SU-DHL-6 (cell line): ENCODE results near the gene INPPL1.

Experiments
- H2AFZ ChIP-seq: fragments of 200-600 bp; sonication (generic); 2 replicates; pipeline ENCODE4 v1.6.1; 2014; ENCODE audit warnings: low read depth, mild to moderate bottlenecking, moderate library complexity, mixed read lengths, antibody characterized with exemption, low read length; ENCODE audit not compliant: severe bottlenecking
- H3F3A ChIP-seq: fragments of 200-600 bp; shearing (Covaris generic); 2 replicates; pipeline ENCODE4 v1.6.0; 2016; ENCODE audit warnings: antibody characterized with exemption, mild to moderate bottlenecking; ENCODE audit not compliant: insufficient read depth
- H3K27ac ChIP-seq: fragments of 200-600 bp; sonication (generic); 2 replicates; pipeline ENCODE4 v1.5.1; 2016; ENCODE audit warnings: low read depth, mild to moderate bottlenecking, low read length, moderate library complexity, mixed read lengths
- H3K27me3 ChIP-seq: fragments of 200-600 bp; sonication (generic), shearing (Covaris generic); 2 replicates; pipeline ENCODE4 v1.6.0; 2014; ENCODE audit warnings: mild to moderate bottlenecking, low read length
- H3K36me3 ChIP-seq: fragments of 200-600 bp; sonication (generic); 2 replicates; pipeline ENCODE4 v1.6.1; 2014; ENCODE audit warnings: mild to moderate bottlenecking, low read length, mixed read lengths
- H3K4me2 ChIP-seq: fragments of 300-600, 200-600 bp; shearing (Covaris generic), sonication (generic); 2 replicates; pipeline ENCODE4 v1.6.0; 2014; ENCODE audit warnings: low read length, low read depth, mild to moderate bottlenecking; ENCODE audit not compliant: poor library complexity, severe bottlenecking
- H3K4me3 ChIP-seq: fragments of 200-600 bp; sonication (generic); 2 replicates; pipeline ENCODE4 v1.5.1; 2014; ENCODE audit warnings: antibody characterized with exemption, low read length, mild to moderate bottlenecking, mixed read lengths; ENCODE audit not compliant: insufficient read depth, poor library complexity, severe bottlenecking
- H3K79me2 ChIP-seq: fragments of 200-600 bp; sonication (generic); 2 replicates; pipeline ENCODE4 v1.6.1; 2014; ENCODE audit warnings: mild to moderate bottlenecking, low read length, moderate library complexity; ENCODE audit not compliant: insufficient read depth
- H3K9ac ChIP-seq: fragments of 200-600 bp; sonication (generic); 2 replicates; pipeline ENCODE4 v1.7.0; 2014; ENCODE audit warnings: mild to moderate bottlenecking, low read length
- H3K9me2 ChIP-seq: fragments of 200-600 bp; sonication (generic); replicated peaks from 2 replicates; pipeline ENCODE4 v1.6.1; 2014; ENCODE audit warnings: low read length; ENCODE audit not compliant: insufficient read depth
- H3K9me3 ChIP-seq: fragments of 200-600 bp; sonication (generic); 2 replicates; pipeline ENCODE4 v1.6.1; 2014; ENCODE audit warnings: low read length, mixed read lengths; ENCODE audit not compliant: insufficient read depth
- H4K20me1 ChIP-seq: fragments of 200-600 bp; sonication (generic); 2 replicates; pipeline ENCODE4 v1.6.1; 2014; ENCODE audit warnings: low read depth, mild to moderate bottlenecking, antibody characterized with exemption, low read length, moderate library complexity, mixed read lengths
- EZH2phosphoT487 ChIP-seq: fragments of 200-600 bp; sonication (generic), shearing (Covaris generic); conservative IDR thresholded peaks from 2 replicates; pipeline ENCODE4 v1.6.1; 2018; ENCODE audit warnings: mild to moderate bottlenecking, antibody characterized with exemption, low read length, moderate library complexity, mixed read lengths
- TF ChIP-seq, protein P1 (sequence below): fragments of 200-600 bp; sonication (generic); IDR thresholded peaks from one replicate; pipeline ENCODE4 v1.5.1; 2017; ENCODE audit warnings: antibody characterized with exemption, mild to moderate bottlenecking, low read length, moderate library complexity; ENCODE audit not compliant: insufficient read depth, poor library complexity, severe bottlenecking

Gene INPPL1

GRCh38 chr11:72259490-72259889 lies 34.9 kb downstream of the INPPL1 start:
- Histone ChIP-seq H2AFZ (no peak overlapping the region), H3K79me2 (no peaks in the 10 kb centered on the region), H3F3A (no peaks in the 10 kb centered on the region), H3K4me2 (no peak overlapping the region), H3K27me3 (no peaks in the 10 kb centered on the region), H3K27ac (no peak overlapping the region), H3K9me2 (no peaks in the 10 kb centered on the region), H3K9ac (no peak overlapping the region), H3K4me3 (no peak overlapping the region), H3K9me3 (no peaks in the 10 kb centered on the region), H4K20me1 (no peaks in the 10 kb centered on the region), H3K36me3 (no peaks in the 10 kb centered on the region)
- TF ChIP-seq, protein P1, sequence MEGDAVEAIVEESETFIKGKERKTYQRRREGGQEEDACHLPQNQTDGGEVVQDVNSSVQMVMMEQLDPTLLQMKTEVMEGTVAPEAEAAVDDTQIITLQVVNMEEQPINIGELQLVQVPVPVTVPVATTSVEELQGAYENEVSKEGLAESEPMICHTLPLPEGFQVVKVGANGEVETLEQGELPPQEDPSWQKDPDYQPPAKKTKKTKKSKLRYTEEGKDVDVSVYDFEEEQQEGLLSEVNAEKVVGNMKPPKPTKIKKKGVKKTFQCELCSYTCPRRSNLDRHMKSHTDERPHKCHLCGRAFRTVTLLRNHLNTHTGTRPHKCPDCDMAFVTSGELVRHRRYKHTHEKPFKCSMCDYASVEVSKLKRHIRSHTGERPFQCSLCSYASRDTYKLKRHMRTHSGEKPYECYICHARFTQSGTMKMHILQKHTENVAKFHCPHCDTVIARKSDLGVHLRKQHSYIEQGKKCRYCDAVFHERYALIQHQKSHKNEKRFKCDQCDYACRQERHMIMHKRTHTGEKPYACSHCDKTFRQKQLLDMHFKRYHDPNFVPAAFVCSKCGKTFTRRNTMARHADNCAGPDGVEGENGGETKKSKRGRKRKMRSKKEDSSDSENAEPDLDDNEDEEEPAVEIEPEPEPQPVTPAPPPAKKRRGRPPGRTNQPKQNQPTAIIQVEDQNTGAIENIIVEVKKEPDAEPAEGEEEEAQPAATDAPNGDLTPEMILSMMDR, result no peak
- TF ChIP-seq EZH2phosphoT487, result no peak

DNA sequence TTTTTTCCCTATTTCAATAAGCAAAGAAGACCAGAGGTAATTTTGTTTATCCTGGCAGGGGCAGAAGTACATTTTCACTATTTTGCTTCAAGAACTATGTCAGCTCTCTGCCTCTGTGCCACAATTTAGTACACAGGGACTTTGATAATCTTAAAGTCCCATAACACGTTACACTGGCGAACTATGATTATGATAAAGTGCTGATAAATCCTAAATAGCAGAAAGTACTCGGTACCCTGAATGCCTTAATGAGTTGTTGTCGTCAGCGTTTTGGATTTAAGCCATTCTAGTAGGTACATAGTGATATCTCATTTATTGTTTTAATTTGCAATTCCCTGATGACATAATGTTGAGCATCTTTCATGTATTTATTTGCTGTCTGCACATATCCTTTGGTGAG lies 36.0 kb downstream of the INPPL1 start:
- Histone ChIP-seq H4K20me1 (no peaks in the 10 kb centered on the region), H2AFZ (no peak overlapping the region), H3K36me3 (no peaks in the 10 kb centered on the region), H3K9ac (no peak overlapping the region), H3K9me3 (no peaks in the 10 kb centered on the region), H3K27me3 (no peaks in the 10 kb centered on the region), H3F3A (no peaks in the 10 kb centered on the region), H3K4me3 (no peak overlapping the region), H3K27ac (no peak overlapping the region), H3K79me2 (no peaks in the 10 kb centered on the region), H3K9me2 (no peaks in the 10 kb centered on the region), H3K4me2 (no peak overlapping the region)
- TF ChIP-seq, protein P1, result no peak
- TF ChIP-seq EZH2phosphoT487, result no peak

DNA sequence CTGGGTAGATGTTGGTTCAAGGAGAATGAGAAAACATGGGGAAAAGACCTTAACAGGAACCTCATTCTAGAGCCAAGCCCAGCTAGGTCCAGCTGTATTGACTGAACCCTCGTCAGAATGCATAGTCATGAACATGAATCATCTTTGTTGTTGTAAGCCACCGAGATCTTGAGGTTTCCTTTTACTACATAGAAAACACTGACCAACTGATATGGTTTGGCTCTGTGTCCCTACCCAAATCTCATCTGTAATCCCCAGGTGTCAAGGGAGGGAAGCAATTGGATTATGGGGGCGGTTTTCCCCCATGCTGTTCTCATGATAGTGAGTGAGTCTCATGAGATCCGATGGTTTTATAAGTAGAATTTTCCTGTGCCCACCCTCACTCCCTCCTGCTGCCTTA lies 38.8 kb downstream of the INPPL1 start:
- no peak overlapping the region for H3K4me3 ChIP-seq
- H3K9me3 ChIP-seq, result no peaks in the 10 kb centered on the region
- H3K27me3 ChIP-seq, result no peaks in the 10 kb centered on the region
- H3K79me2 ChIP-seq, result no peaks in the 10 kb centered on the region
- no peaks in the 10 kb centered on the region for H3K9me2 ChIP-seq
- H2AFZ ChIP-seq, result no peak overlapping the region
- no peak overlapping the region for H3K27ac ChIP-seq
- no peaks in the 10 kb centered on the region for H3K36me3 ChIP-seq
- H3F3A ChIP-seq, result peaks cover 5% of the 10 kb centered on the region; the same call in 1 of the 2 replicates
- no peak overlapping the region for H3K9ac ChIP-seq
- no peak for TF ChIP-seq EZH2phosphoT487
- TF ChIP-seq, protein P1, result no peak
- no peak overlapping the region for H3K4me2 ChIP-seq
- H4K20me1 ChIP-seq, result no peaks in the 10 kb centered on the region
